Stimulated activated CD4-positive, alpha-beta T cell treated with anti-CD3 and anti-CD28 coated beads, Interleukin-2, amount 100 ng/mL, for 48 hours (primary cell): Measurements from ENCODE around the gene LIX1L.
"Not testable (repeated sequence)": the region's sequence is repeated elsewhere in the genome, so short reads cannot be mapped to it uniquely, and the experiment has no call there.

Experiments used
- DNase-seq, 2 donors: peaks; one replicate each; pipeline ENCODE4 v3.0.0-alpha.2; 2020

LIX1L gene

DNA sequence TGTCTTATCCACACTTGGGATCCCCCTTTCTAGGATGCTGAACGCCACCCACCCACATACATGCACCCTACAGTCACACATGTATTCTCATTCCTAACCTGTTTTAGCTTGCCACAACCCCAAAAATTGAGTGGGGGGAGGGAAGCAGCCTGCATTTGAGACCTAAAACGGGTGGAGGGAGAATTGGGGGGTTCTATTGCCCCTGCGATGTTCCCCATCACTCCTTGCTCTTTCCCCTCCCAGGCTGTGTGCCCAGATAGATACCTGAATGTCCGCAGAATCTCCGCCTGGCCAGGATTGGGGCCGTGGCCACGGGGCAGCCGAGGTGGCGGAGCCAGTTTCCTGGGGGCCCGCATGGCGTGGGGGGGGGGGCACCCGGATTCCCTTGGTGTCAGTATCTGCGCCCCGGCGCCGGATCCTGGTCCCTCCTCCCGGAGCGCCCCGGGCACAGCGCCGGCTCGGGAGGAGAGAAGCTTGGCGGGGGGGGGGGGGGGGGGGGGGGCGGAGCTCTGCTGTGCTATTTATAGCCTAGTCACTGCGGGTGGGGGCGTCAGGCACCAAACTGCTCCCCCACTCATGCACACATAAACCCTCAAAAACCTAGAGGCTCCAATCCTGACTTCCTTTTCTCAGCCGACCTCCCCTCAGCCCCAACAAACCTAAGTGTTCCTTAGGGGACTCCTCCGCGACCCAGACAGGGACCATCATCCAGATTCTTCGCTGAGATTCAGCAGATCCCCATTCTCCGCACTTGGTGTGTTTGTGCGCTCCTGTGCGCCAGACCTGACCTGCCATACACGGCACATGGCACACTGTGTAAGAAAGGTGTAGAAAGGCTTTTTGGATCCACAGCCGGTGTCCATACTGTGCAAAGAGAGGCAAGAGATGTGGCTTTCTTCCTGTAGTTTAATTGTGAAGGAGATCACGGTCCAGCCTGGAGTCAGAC lies 4.6 kb upstream of the LIX1L start:
- DNase-seq, result no peak

DNA sequence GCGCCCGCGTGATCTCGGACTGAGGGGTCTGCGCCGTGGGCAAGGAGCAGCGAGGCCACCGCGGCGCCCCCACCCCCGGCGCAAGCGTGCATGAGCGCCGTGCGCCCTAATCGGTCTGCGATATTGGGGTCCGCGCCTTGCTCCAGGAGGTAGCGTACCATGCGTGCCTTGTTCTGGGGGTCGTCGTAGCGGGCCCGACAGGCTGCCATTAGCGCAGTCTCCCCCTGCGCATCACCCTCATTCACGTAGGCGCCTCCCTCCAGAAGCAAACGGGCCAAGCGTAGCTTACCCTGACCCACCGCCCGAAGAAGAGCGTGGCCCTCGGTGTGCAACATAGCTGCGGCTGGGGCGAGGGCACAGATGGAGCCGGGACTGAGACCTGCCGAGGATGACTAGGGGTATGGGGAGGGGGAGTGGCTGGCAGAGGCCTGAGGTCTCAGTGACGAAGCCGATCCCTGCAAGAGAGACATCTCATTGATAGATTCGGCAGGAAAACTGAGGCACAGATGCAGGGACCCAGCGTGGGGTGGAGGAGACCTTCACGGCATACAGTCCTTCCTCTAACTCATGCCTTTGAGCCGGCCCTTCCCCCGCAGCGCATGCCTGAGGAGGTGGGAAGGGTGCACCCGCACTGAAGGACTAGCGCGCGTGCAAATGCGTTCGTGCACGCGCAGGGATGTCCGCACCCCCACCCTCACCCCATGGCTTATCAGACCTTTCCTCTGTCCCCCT lies 3.8 kb upstream of the LIX1L start:
- DNase-seq, result peak in 1 of 2 donors; percentile 52

- no peak for DNase-seq
These were observed 3.2 kb upstream of the LIX1L start for GRCh38 chr1:145961109-145961424.

DNA sequence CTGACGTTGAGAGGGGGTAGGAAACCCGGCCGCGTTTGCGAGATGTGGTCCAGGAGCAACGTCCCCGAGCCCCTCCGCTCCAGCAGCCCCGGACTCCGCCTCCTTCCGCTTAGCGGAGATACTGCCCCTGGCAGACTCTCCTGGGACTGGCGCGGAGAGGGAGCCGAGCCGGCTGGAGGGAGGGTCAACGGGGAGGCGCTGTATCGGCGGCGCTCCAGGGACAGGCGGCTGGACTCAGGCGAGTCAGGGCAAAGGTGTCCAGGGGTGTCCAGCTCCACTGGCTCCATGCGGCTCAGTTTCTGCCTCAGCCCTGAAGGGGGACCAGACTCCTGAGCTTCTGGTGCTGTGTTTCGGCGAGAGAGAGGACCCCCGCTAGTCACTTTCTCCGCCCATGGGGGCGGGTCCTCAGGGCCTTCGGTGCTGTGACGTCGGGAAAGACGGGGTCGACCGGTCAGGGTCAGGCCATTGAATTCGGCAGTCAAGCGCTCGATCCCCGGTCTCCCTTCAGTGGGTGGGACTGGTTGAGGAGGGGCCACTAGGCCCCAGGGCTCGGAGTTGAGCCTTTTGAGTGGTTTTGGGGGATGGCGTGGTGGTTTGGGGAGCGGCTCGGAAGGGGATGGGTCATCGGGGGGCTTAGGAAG lies 2.8 kb upstream of the LIX1L start:
- DNase-seq, result no peak

DNA sequence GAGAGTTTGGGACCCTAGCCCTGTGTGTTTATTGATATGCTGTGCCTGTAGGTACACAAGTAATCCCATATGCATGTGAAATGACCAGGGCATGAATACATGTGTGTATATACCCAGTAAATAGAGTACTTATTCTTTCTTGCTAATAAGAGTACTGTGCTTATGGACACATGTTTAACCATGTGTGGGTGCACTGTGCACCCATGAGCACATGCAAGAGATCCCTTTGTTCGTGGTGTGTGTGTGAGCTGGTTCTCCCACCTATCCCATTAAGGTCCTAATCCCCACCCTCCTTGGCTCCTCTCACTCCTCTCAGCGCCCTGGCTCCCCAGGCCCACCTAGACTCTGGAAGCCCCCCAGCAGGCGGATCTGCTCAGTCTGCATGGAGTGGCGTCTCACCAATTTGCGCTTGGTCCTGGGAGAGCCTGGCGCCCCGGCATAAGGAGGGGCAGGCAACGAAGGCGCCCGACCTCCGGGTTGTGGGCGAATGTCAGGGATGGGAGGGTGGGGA lies 2.2 kb upstream of the LIX1L start:
- DNase-seq, result no peak

GRCh38 chr1:145959333-145959732 lies 1.5 kb upstream of the LIX1L start:
- DNase-seq, result no peak

GRCh38 chr1:145958734-145959133 lies 917 bp upstream of the LIX1L start:
- no peak for DNase-seq

- DNase-seq, result no peak
These were observed 905 bp downstream of the LIX1L start for GRCh38 chr1:145956781-145957442.

GRCh38 chr1:145956361-145956760 lies 1.5 kb downstream of the LIX1L start:
- no peak for DNase-seq

- no peak for DNase-seq
These were observed 2.4 kb downstream of the LIX1L start for GRCh38 chr1:145955436-145955835.

GRCh38 chr1:145953861-145954260 lies 4.0 kb downstream of the LIX1L start:
- DNase-seq, result no peak

DNA sequence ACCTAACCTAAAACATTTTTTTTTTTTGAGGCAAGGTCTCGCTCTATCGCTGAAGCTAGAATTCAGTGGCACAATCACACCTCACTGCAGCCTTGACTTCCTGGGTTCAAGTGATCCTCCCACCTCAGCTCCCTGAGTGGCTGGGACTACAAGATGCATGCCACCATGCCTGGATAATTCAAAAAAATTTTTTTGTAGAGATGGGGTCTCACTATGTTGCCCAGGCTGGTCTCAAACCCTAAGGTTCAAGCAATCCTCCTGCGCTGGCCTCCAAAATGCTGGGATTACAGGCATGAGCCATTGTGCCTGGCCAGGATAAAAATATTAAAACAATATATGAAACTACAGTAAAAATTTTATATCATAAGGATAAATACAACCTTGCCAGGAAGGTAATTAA lies 4.9 kb downstream of the LIX1L start:
- no peak for DNase-seq

- DNase-seq, result no peak
These were observed 6.3 kb downstream of the LIX1L start for GRCh38 chr1:145951526-145951925.

GRCh38 chr1:145949219-145949618 lies 8.6 kb downstream of the LIX1L start:
- DNase-seq, result no peak

DNA sequence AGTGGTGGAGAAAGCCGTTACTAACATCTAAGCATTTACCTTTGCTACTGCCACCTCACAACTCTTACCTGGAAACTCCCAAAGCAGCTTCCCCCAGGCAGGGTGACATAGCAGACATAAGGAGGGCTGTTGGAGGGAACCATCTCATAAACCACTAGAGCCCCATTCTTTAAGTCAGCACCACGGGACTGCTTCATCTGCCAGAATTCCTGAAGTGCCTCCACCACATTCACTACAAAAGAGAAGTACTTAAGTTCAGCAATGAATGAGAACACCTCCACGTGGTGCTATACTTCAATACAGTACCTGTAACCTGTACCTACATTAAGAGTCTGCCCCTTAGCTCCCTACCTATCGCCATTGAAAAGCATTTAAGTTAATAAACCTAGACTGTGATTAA lies 10.3 kb downstream of the LIX1L start:
- DNase-seq, result no peak

GRCh38 chr1:145946477-145946986 lies 11.3 kb downstream of the LIX1L start:
- no peak for DNase-seq

DNA sequence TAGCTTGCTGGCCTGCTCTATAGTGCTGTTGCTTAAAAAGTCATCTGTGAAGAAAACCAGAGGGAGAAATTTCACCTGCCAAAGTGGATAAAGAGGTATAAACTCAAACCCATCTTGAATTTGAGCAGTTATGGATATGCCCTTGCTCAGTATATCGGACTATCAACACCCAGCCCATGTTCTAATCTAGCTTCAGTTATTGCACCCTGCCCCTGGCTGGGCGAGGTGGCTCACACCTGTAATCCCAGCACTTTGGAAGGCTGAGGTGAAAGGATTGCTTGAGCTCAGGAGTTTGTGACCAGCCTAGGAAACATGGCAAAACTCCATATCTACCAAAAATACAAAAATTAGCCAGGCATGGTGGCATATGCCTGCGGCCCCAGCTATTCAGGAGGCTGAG lies 13.3 kb downstream of the LIX1L start:
- DNase-seq, result no peak

GRCh38 chr1:145942871-145943270 lies 14.9 kb downstream of the LIX1L start:
- no peak for DNase-seq

GRCh38 chr1:145942405-145942804 lies 15.4 kb downstream of the LIX1L start:
- DNase-seq, result no peak

DNA sequence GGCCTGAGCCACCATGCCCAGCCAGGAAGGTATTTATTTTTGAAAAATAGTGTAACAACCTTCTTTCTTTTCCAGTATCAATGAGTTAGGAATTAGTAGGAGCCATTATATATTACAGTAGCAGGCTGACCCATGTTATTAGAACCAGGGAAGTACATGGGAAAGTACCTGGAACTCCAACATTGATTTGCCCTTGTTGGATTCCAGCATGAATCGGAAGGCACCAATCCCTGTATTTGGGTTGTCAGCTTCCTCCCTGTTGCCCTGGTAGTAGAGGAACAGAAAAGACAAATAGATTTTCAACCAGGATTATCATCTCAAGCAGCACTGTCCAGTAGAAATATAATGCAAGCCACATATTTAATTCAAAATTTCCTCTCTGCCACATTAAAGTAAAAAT lies 20.4 kb downstream of the LIX1L start:
- DNase-seq, result no peak

DNA sequence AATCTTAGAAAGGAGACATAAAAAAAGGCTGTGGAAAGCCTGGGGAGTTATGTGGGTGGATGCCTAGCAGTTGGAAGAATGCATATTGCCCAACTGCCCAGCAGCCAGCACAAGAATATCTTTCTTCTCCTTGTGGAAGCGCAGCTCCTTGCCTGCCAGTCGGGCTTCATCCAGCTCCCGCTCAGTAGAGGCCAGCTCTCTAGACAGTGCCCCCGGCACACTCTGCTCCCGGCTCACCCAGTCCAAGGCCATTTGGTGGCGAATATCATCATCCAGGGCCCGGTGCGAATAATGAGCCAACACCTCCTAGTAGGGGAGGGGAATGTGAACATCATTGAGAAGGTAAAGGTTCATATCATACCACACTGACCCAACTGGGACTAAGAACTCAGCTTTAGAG lies 21.6 kb downstream of the LIX1L start:
- no peak for DNase-seq

GRCh38 chr1:145935708-145936107 lies 22.1 kb downstream of the LIX1L start:
- DNase-seq, result no peak

DNA sequence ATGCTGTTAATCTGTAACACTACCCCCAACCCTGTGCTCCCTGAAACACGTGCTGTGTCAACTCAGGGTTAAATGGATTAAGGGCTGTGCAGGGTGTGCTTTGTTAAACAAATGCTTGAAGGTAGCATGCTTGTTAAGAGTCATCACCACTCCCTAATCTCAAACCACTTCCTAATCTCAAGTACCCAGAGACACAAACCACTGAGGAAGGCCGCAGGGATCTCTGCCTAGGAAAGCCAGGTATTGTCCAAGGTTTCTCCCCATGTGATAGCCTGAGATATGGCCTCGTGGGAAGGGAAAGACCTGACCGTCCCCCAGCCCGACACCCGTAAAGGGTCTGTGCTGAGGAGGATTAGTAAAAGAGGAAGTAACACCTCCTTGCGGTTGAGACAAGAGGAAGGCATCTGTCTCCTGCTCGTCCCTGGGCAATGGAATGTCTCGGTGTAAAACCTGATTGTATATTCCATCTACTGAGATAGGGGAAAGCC lies 25.3 kb downstream of the LIX1L start:
- DNase-seq, result not testable (repeated sequence)
